GM12874 (cell line): ENCODE data around the gene KCTD4.

Source experiments
- TF ChIP-seq, protein P1 (sequence below): IDR thresholded peaks from 2 replicates; pipeline ENCODE4 v1.5.1; 2011; ENCODE audit warnings: low read depth, mild to moderate bottlenecking, control low read depth, low read length, moderate library complexity; ENCODE audit not compliant: insufficient read depth

KCTD4 gene

GRCh38 chr13:45198924-45199323 is 1.9 kb downstream of the KCTD4 start:
- TF ChIP-seq, protein P1, sequence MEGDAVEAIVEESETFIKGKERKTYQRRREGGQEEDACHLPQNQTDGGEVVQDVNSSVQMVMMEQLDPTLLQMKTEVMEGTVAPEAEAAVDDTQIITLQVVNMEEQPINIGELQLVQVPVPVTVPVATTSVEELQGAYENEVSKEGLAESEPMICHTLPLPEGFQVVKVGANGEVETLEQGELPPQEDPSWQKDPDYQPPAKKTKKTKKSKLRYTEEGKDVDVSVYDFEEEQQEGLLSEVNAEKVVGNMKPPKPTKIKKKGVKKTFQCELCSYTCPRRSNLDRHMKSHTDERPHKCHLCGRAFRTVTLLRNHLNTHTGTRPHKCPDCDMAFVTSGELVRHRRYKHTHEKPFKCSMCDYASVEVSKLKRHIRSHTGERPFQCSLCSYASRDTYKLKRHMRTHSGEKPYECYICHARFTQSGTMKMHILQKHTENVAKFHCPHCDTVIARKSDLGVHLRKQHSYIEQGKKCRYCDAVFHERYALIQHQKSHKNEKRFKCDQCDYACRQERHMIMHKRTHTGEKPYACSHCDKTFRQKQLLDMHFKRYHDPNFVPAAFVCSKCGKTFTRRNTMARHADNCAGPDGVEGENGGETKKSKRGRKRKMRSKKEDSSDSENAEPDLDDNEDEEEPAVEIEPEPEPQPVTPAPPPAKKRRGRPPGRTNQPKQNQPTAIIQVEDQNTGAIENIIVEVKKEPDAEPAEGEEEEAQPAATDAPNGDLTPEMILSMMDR: no peak

GRCh38 chr13:45198041-45198440 is 2.8 kb downstream of the KCTD4 start:
- TF ChIP-seq, protein P1: no peak

GRCh38 chr13:45196622-45197021 is 4.2 kb downstream of the KCTD4 start:
- TF ChIP-seq, protein P1: no peak

DNA sequence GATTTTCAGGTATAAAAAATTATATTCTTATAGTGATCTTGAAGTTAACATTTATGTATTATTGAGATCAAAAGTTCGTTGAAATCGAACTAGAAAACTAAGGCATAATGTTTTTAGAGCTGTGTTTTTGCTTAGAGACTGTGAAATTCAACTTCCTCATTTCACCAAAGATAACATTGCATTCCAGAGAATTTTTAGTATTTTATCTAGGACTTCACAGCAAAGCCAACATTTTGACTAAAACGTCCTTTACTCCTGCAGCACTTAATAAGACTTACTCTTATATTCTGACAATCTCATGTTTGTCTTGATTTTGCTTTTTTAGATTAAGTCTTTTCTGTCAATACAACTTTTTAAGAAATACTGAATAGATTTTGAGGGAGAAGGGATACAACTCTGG is 4.7 kb downstream of the KCTD4 start:
- TF ChIP-seq, protein P1: no peak

DNA sequence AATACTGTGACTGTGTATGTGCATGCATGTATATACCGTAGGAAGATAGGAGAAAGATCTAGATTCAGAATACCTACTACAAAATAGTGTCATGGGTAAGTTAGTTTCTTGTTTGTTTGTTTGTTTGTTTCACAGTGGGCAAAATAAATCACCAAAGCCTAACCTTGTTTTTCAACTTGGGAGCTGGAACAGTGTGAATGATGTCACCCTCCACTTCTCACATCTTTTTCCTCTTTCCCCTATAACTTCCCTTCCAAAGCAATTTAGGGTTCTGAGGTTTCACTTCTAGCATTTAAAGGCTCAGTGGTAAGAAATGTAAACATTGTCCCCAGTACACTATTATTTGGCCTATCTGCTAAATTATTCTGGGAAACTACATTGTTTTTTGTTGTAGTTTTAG is 5.4 kb downstream of the KCTD4 start:
- TF ChIP-seq, protein P1: no peak

GRCh38 chr13:45194081-45194939 is 6.5 kb downstream of the KCTD4 start:
- TF ChIP-seq, protein P1: no peak

- TF ChIP-seq, protein P1: no peak
These were observed 9.0 kb downstream of the KCTD4 start for GRCh38 chr13:45191874-45192273.
